HG02970 (cell line): ENCODE data around the gene PLCG2.
A peak's percentile ranks its signal among the peaks of the same experiment; 100 is the strongest.
"Not testable (repeated sequence)": the region's sequence is repeated elsewhere in the genome, so short reads cannot be mapped to it uniquely, and the experiment has no call there.

Experiments
- ATAC-seq: cut with Tn5 transposase; IDR thresholded peaks from one replicate; pipeline ENCODE4 v1.9.1; 2021; ENCODE audit warnings: mild to moderate bottlenecking, moderate library complexity, moderate number of reproducible peaks; ENCODE audit not compliant: unreplicated experiment, low FRiP score

The PLCG2 gene

GRCh38 chr16:81786868-81787267 is 7.8 kb downstream of the PLCG2 start:
- ATAC-seq = no peak

DNA sequence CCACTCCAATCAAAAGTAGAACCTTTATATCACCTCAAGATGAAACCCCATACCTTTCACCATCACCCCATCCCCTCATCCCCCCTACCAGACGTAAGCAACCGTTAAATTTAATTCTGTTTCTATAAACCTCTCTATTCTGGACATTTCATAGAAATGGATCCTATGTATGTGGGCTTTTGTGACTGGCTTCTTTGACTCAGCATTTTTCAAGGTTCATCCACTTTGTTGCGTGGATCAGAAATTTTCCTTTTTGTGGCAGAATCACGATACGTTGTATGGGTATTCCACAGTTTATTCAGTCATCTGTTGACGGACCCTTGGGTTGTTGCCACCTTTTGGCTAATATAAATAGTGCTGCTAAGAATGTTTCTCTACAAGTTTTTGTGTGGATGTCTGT is 8.6 kb downstream of the PLCG2 start:
- no peak for ATAC-seq

- ATAC-seq = no peak
Measured at GRCh38 chr16:81790277-81790676, 11.2 kb downstream of the PLCG2 start.

GRCh38 chr16:81790830-81791435 is 11.8 kb downstream of the PLCG2 start:
- ATAC-seq = no peak

GRCh38 chr16:81792828-81793227 is 13.7 kb downstream of the PLCG2 start:
- ATAC-seq = no peak

DNA sequence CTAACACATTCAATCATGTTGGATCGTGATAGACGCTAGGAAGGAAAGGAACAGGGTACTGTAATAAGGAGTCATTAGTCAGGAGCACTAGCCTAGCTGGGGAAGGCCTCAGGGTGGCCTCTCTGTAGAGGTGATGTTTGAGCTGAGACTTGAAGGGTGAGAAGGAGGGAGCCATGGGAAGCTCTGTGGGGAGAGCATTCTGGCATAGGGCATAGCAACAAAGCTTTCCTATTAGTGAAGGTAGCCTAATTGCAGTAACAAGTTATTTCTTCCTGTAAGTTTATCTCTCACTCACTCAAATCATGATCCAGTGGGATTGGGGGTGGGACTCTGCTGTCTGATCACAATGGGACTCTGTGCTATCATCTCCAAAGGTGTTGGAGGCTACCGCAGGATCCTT is 16.1 kb downstream of the PLCG2 start:
- no peak for ATAC-seq

DNA sequence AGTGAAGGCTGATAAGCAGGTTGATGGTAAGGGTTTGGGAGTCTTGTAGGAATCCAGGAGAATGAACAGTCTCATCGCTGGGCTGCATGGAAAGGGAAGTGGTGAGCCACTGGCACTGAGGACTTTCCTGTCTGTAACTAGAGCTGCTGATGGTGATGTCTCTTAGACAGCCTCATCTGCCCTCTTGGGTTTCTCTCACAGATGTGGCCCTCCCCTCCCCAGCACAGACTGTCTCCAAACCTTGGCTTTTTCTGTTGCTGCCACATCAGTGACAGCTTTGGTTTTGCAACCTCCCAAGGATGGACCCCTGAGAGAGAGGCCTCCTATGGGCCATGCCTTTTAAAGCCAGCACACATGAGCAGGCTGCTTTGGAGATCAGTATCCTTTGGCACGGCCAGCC is 16.9 kb downstream of the PLCG2 start:
- ATAC-seq = no peak

DNA sequence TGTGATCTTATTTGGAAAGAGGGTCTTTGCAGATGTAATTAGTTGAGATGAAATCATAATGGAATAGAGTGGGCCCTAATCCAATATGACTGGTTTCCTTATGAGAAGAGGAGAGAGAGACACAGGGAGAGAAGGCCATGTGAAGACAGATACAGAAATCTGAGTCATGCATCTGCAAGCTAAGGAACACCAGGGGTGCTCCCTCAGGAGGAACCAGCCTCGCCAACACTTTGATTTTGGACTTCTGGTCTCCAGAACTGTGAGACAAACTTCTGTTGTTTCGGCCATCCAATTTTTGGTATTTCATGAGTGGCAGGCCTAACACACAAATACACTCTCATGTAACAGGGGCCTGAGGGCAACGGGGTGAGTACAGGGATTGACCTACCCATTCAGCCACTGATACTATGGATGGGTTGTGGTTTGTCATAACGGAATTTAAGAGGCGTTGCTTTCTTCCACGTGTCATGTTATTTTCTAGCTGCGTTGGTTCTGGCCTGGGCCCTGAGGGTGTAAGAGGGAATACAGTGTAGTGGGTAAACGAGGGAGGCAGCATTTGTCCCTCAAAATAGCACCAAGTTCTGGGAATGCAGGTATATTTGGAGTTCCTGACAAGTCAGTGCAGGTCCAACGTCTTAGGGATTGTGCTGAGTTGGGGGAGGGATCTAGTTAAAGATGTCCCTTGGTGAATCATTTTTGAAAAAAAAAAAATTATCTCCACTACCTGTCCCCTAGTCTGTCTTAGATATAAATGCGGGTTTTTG is 17.7 kb downstream of the PLCG2 start:
- ATAC-seq = no peak

DNA sequence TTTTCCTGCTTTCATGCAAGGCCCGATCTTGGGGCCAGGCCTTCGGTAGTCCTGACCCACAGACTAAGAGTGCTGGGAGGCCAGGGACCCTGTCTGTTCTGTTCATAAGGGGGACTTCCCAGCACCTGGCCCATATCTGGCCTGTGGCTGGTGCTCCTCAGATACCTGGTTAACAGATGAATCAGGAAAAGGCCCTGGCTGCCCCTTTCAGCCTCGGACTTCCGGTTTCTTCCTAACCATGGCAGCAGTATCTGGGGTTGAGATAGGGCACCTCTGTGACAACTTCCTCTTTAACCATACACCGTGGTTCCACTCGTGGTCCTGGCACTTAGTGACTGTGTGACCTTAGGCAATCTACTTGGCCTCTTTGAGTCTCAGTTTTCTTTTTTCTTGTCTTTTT is 18.4 kb downstream of the PLCG2 start:
- peak; percentile 47 for ATAC-seq

DNA sequence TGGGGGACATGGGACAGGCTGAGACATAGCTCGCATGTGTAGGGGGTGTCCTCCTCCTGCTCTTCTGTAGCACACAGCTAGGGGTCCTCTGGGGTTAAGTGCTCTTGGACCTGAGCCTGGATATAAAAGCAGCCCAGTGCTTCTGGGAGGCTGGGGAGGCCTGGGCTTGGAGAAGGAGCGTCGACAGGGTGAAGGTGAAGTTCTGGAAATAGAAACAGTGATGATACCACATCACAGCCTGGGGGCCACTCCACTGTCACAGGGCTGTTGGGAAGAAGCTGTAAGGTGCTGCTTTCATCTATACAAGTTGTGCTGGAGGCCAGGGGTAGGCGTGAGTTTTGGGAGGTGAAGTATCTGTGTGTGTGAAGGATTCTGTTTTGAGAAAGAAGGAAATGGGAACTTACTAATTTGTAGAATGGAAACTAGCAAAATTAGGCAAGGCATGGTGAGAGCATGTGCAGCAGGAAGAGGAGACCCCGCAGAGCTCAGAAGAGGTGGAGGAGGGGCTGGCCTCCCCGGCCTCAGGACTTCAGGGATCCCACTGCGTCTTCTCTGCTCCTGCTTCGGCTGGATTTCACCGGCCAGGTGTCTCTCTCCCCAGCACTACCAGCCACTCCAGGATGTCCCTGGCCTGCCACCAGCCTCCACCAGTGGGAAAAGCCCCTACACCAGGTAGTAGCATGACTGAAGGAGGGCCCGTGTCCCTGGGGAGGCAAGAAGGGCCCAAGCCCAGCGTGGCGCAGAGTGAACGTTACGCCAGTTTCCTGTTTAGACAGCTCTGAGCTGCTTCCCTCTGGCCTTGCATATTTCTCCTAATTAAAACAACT is 19.4 kb downstream of the PLCG2 start:
- ATAC-seq = peak; percentile 53

DNA sequence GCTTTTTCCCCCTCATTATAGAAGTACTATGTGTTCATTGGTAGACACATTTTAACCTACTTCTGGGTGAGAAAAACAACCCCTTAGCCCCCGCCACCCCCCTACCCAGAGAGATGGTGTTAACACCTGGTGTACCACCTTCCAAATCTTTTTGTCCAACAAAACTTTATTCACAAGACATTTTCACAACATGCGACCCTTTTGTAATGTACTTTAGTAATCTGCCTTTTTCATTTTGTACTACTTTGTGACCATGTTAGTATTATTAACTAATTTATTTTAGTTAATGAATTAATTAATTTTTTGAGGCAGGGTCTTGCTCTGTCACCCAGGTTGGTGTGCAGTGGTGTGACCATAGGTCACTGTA is 20.0 kb downstream of the PLCG2 start:
- ATAC-seq = no peak

DNA sequence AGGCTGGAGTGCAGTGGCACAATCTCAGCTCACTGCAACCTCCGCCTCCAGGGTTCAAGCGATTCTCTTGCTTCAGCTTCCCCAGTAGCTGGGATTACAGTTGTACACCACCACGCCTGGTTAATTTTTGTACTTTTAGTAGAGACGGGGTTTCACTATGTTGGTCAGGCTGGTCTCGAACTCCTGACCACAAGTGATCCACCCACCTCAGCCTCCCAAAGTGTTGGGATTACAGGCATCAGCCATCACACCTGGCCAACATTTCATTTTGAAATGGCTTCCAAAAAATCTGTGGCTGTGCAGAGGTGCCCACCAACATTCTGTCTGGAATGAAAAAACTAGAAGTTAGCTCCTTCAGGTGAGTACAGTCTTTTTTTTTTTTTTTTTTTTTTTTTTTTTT is 22.6 kb downstream of the PLCG2 start:
- not testable (repeated sequence) for ATAC-seq

DNA sequence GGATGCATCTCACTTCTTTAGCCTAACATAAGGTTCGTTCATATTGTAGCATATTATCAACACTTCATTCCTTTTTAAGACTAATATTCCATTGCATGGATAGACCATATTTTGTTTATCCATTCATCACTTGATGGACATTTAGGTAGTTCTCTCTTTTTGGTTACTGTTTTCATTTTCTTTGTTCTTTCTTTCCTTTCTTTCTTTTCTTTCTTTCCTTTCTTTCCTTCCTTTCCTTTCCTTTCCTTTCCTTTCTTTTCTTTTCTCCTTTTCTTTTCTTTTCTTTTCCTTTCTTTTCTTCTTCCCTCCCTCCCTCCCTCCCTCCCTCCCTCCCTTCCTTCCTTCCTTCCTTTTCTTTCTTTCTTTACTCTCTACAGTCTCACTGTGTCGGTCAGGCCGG is 24.2 kb downstream of the PLCG2 start:
- ATAC-seq = no peak

- ATAC-seq = no peak
Measured at GRCh38 chr16:81804134-81804610, 25.1 kb downstream of the PLCG2 start.

DNA sequence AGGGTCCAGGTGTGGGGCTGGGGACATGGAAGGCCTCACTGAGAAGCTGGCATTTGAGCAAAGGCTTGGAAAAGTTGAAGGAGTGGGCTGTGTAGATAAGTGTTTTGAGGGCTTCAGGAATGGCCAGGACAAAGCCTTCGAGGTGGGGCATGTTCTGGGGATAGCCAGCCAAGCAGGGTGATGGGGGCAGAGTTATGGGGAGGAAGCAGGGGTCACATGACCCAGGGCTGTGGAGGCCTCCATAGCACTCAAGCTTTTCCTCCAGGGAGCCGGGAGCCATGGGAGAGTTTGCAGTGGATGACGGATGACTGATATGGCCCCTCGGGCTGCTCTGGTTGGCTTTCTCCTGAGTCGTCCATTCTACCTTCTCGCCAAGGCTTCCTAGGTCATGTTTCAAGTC is 27.6 kb downstream of the PLCG2 start:
- no peak for ATAC-seq

DNA sequence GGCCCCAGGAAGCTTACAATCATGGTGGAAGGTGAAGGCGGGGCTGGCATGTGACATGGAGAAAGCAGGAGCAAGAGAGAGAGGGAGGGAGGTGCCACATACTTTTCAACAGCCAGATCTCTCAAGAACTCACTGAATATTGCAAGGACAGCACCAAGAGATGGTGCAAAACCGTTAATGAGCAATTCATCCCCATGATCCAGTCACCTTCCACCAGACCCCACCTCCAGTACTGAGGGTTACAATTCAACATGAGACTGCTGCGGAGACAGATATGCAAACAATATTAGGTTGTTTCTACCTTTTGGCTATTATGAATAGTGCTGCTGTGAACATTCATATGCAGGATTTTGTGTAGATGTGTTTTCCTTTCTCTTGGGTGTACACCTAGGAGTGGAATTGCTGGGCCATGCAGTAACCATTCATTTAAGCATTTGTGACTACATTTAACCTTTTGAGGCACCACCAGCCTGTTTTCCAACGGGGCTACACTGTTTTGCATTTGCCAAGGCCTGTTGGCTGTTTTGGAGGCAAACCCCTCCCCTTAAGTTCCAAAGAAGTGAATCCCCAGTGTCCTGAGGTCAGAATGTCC is 28.8 kb downstream of the PLCG2 start:
- ATAC-seq = no peak

DNA sequence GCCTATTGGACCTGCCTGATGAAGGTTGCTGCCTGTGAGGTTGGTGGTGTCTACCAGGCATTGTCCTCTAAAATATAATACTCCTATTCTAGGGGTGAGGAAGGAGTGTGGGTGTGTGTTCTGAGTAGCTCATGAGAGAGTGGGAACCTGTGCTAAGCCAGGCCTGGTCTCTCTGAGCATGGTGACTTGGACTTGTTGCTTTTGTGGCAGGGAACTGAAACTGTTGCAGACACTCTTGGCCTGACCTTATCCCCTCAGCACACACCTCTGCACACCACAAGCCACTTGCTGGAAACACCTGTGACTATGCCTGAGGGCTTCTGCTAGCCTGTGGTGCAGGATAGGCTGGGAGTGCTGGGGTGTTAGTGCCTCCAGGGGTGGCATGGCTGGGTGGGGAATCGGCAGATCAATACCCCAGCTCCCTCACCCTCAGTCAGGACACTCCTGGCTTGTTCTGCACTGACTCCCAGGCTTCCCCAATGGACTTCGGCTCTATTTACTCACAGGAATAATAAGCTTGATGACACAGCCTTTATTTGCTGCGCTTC is 29.9 kb downstream of the PLCG2 start:
- ATAC-seq = peak; percentile 46

DNA sequence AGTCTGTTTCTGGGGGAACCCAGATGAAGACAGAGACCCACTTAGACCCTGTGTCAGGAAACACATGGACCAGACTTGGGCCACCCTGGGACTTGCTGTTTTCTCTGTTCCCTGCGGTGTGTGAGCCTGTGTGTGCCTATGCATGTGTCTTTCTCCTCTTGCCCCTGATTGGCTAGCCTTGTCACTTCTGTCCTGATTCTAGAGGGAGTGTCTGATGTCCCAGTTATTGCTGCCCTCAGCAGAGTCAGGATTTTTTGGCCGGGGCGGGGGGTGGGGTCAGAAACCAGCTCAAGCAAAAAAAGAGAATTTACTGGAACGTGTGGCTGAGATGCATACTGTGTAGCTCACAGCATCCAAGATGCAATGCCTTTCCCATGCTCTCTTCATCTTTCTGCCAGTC is 30.5 kb downstream of the PLCG2 start:
- ATAC-seq = no peak

GRCh38 chr16:81810361-81810760 is 31.3 kb downstream of the PLCG2 start:
- no peak for ATAC-seq

DNA sequence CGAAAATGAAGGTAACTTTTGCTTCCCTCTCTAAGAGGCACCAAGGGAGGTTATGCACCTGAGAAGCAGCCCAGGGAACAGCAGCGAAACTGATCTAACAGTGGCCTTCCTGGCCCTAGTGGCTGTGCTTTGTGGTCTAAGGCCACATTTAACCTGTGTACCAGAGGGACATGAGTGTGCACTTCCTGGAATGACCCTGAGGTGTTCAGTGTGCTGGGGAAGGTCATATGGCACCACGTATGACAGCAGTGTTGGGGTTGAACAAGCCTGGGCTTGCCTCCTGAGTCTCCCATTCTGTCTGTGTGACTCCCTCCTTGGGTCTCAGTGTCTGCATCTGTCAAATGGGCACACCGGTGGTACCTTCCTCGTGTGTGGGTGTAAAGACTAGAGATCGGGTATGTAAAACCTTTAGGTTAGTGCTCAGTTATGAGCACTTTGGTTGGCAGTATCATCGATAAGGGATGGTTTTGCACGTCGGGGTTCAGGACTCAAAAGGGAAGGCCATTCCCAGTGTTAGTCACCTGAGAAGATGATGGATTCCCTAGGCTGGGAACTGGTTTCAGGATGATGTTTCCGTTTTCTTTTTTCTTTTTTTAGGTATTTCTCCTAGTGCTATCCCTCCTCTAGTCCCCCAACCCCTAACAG is 31.9 kb downstream of the PLCG2 start:
- peak; percentile 40 for ATAC-seq
